Stomach (tissue), 4 donors: ENCODE data around the gene ALG8.

Experiments
- CTCF ChIP-seq, 7 experiments: fragments of 450-650 bp in 4 of 7; fragments of 200-600 bp in 3 of 7; sonication (generic) in 3 of 7; IDR thresholded peaks; one replicate each; pipeline ENCODE4 v1.5.1; 2016 to 2019; ENCODE audit warnings: antibody characterized with exemption in 7 of 7, control low read depth in 2 of 7, mild to moderate bottlenecking in 1 of 7
- EP300 ChIP-seq: sonication (generic); formaldehyde crosslinking; IDR thresholded peaks from one replicate; pipeline ENCODE4 v1.6.1; 2017; ENCODE audit warnings: antibody characterized with exemption
- POLR2A ChIP-seq, 4 donors: fragments of 450-650 bp; IDR thresholded peaks; one replicate each; pipeline ENCODE4 v1.6.1; 2016; ENCODE audit warnings: antibody characterized with exemption in 4 of 4, control low read depth in 2 of 4, mild to moderate bottlenecking in 1 of 4, moderate library complexity in 1 of 4
- POLR2AphosphoS5 ChIP-seq, 3 donors: sonication (generic); formaldehyde crosslinking; IDR thresholded peaks; one replicate each; pipeline ENCODE4 v1.6.1; 2016; ENCODE audit warnings: antibody characterized with exemption in 3 of 3

GRCh38 chr11:78066471-78066870 lies 73.0 kb downstream of the ALG8 start:
- TF ChIP-seq CTCF (IDR thresholded peaks at IDR 0.05) (no peak), POLR2A (IDR thresholded peaks at IDR 0.05) (no peak), EP300 (no peak), POLR2AphosphoS5 (IDR thresholded peaks at IDR 0.05) (no peak)
